T1000 (cell line): ENCODE measurements around the gene SPATA31E1.
"Not testable (repeated sequence)": the region's sequence is repeated elsewhere in the genome, so short reads cannot be mapped to it uniquely, and the experiment has no call there.

Experiments used
- DNase-seq: peaks from one replicate; lab custom pipeline; 2025; ENCODE audit warnings: mixed read lengths; lab: John Stamatoyannopoulos, UW

The SPATA31E1 gene

GRCh38 chr9:87934444-87934843 lies 51.8 kb downstream of the SPATA31E1 start:
- DNase-seq: not testable (repeated sequence)

- DNase-seq: not testable (repeated sequence)
Measured at GRCh38 chr9:87937352-87937751, 54.7 kb downstream of the SPATA31E1 start.

GRCh38 chr9:87937918-87938317 lies 55.2 kb downstream of the SPATA31E1 start:
- not testable (repeated sequence) for DNase-seq

- not testable (repeated sequence) for DNase-seq
Measured at GRCh38 chr9:87938336-87938735, 55.7 kb downstream of the SPATA31E1 start.
